ENCODE measurements around the gene ETV1. TPM values are rescaled to one million over a fixed set of nuclear protein-coding genes. Genes with fewer than 3 reads are reported as not detected.

The ETV1 gene
- not detected for total RNA-seq

GRCh38 chr7:13989126-13989948 is at the start of gene ETV1:
ETV1 (minus strand) TSS chr7:13989666; CDS start chr7:13989052, 614 bp downstream.
- Mint-ChIP-seq H3K27ac (no peak within 1 kb of the TSS), H3K9me3 (no peaks in the 10 kb centered on the region), H3K36me3 (no peaks in the 10 kb centered on the region)
- DNase-seq (ENCODE audit: low spot score in 2 of 2) (no peak), ATAC-seq (no peak)

DNA sequence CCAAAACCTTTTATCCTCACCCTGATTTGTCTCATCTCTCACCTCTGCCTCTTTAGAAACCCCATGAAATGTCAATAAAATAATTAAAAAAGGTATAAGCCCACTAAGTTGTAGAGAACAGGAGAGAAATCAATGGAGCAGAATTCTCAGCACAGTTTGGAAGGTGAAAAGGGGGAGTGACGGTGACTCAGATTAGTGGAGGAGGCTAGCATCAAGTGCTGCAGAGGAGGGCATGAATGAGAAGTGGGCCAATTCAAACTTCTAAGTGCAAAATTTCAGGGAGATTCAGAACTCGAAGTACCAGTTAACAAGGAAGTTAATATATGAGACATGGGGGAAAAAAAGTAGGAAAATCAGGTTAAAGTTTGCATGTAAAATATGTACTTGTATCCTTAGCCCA is 34.9 kb upstream of the ETV1 start:
- no peak overlapping the region for H3K27ac Mint-ChIP-seq
- peaks cover 0 to 4% of the 10 kb centered on the region in 2 donors for H3K9me3 Mint-ChIP-seq
- no peaks in the 10 kb centered on the region for H3K36me3 Mint-ChIP-seq
- DNase-seq (ENCODE audit: low spot score in 2 of 2) (no peak), ATAC-seq (no peak)

- ATAC-seq (no peak), DNase-seq (ENCODE audit: low spot score in 2 of 2) (no peak)
- H3K36me3 Mint-ChIP-seq, result no peaks in the 10 kb centered on the region
- peaks cover 0 to 4% of the 10 kb centered on the region in 2 donors for H3K9me3 Mint-ChIP-seq
- H3K27ac Mint-ChIP-seq, result no peak overlapping the region
These were observed 34.4 kb upstream of the ETV1 start for GRCh38 chr7:14023838-14024237.

DNA sequence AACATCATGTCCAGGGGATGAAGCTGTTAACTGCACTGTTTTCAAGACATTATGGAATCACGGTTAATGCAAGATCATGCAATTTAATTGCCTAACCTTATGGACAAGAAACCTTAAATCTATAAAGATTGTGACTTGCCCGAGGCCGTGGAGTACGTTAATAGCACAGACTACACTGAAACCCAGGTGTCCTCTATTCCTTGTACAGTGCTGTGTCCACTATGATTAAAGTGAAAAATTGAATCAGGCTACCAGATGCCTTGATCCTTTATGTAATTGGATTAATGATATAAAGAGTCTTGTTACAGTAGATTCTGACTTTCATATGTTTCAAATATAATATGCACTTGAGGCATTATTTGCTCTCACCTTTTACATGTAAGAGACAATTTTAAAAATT is 33.9 kb upstream of the ETV1 start:
- H3K9me3 Mint-ChIP-seq, result peaks cover 4% of the 10 kb centered on the region in 2 donors

GRCh38 chr7:14021069-14021468 is 31.6 kb upstream of the ETV1 start:
- no peaks in the 10 kb centered on the region for H3K36me3 Mint-ChIP-seq
- H3K27ac Mint-ChIP-seq, result no peak overlapping the region
- no peak for ATAC-seq

More for the DNA sequence above, 33.9 kb upstream of the ETV1 start:
- H3K27ac Mint-ChIP-seq, result no peak overlapping the region
- DNase-seq (ENCODE audit: low spot score in 2 of 2), result no peak
- no peak for ATAC-seq
- H3K36me3 Mint-ChIP-seq, result no peaks in the 10 kb centered on the region

DNA sequence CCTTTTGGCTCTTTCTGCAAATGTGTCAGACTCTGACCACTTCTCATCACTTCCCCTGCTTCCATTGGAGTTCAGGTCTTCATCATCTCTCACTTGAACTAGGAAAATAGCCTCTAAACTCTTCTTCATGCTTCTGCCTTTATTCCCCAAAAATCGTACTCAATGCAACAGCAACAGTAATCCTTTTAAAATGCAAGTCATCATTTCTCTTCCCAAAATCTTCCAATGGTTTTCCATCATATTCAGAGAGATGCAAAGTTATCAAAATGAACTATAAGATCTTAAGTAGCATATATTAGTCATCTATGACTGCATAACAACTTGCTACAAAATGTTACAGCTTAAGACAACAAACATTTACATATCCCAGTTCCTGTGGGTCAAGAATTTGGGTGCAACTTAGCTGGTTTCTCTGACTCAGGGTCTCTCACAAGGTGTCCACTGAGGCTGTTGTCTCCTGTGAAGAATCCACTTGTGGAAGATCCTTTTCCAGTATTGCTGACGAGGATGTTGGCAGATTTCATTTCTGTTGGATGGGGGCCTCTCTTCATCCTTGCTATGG is 31.0 kb upstream of the ETV1 start:
- H3K27ac Mint-ChIP-seq, result no peak overlapping the region
- peaks cover 0 to 4% of the 10 kb centered on the region in 2 donors for H3K9me3 Mint-ChIP-seq
- ATAC-seq (no peak), DNase-seq (ENCODE audit: low spot score in 2 of 2) (no peak)
- H3K36me3 Mint-ChIP-seq, result no peaks in the 10 kb centered on the region

More at GRCh38 chr7:14021069-14021468, 31.6 kb upstream of the ETV1 start:
- H3K9me3 Mint-ChIP-seq, result peaks cover 0 to 4% of the 10 kb centered on the region in 2 donors
- no peak for DNase-seq (ENCODE audit: low spot score in 2 of 2)

GRCh38 chr7:14018751-14019150 is 29.3 kb upstream of the ETV1 start:
- Mint-ChIP-seq H3K9me3 (peaks cover 0 to 4% of the 10 kb centered on the region in 2 donors), H3K27ac (no peak overlapping the region), H3K36me3 (no peaks in the 10 kb centered on the region)
- ATAC-seq, result no peak
- no peak for DNase-seq (ENCODE audit: low spot score in 2 of 2)

DNA sequence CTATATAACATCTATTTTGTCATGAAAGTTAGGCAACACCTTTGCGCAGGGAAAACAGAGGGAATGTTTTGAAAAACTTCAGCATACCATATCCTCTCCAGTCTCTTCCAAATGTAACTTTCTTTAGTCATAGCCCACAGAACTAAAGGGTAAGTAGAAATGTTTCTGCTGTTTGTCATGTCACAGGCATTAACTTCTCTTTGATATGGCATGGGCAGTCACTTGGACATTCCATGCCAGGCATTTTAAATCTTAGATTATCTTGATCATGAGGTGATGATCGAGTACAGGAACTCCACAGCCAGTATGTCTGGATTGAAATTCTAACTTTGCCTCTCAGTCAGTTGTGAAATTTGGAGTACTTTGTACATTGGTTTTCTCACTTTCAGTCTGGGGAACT is 27.5 kb upstream of the ETV1 start:
- no peak for ATAC-seq
- Mint-ChIP-seq H3K27ac (no peak overlapping the region), H3K9me3 (peaks cover 0 to 4% of the 10 kb centered on the region in 2 donors), H3K36me3 (no peaks in the 10 kb centered on the region)
- DNase-seq (ENCODE audit: low spot score in 2 of 2), result no peak

GRCh38 chr7:14013898-14014297 is 24.4 kb upstream of the ETV1 start:
- no peaks in the 10 kb centered on the region for H3K36me3 Mint-ChIP-seq
- no peak overlapping the region for H3K27ac Mint-ChIP-seq
- DNase-seq (ENCODE audit: low spot score in 2 of 2) (no peak), ATAC-seq (no peak)
- peaks cover 0 to 4% of the 10 kb centered on the region in 2 donors for H3K9me3 Mint-ChIP-seq

GRCh38 chr7:14009453-14010418 is 20.3 kb upstream of the ETV1 start:
- DNase-seq (ENCODE audit: low spot score in 2 of 2) (no peak), ATAC-seq (no peak)
- Mint-ChIP-seq H3K9me3 (peaks cover 0 to 5% of the 10 kb centered on the region in 2 donors), H3K27ac (no peak overlapping the region), H3K36me3 (no peaks in the 10 kb centered on the region)

DNA sequence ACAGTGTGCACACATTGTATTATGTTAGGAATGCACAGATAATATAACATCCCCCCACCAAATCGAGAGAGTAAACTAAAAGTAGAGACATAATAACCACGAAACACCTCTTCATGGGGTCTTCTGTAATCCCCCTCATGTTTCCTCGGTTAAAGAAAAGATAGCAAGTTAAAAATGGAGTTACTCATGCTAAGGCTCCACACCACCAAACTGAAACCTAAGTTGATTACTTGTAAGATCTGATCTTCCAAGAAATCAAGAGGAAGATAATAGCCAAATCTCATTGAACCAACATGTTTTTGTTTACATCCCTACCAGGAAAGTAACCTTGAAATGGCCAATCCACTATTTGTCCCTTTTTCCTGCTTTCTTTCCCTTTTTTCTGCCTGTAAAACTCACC is 11.7 kb upstream of the ETV1 start:
- Mint-ChIP-seq H3K9me3 (peaks cover 6 to 11% of the 10 kb centered on the region in 2 donors), H3K27ac (no peak overlapping the region), H3K36me3 (peaks cover 0 to 10% of the 10 kb centered on the region in 2 donors)
- ATAC-seq (no peak), DNase-seq (ENCODE audit: low spot score in 2 of 2) (no peak)

DNA sequence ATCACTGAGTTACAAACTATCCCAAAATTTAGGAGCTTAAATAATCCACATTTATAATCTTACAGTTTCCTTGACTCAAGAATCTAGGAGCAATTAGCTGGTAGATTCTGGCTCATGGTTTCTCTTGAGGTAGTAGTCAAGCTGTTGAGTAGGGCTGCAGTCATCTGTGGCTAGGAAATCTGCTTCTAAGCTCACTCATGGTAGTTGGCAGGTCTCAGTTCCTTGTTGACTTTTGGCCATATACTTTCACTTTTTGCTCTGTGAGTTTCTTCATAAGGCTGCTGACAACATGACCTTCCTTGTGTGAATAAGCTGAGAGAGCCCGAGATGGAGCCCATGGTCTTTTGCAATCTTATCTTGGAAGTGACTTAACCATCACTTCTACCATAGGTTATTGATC is 10.8 kb upstream of the ETV1 start:
- ATAC-seq (no peak), DNase-seq (ENCODE audit: low spot score in 2 of 2) (no peak)
- H3K27ac Mint-ChIP-seq, result no peak overlapping the region
- peaks cover 0 to 10% of the 10 kb centered on the region in 2 donors for H3K36me3 Mint-ChIP-seq
- H3K9me3 Mint-ChIP-seq, result peaks cover 8% of the 10 kb centered on the region in 2 donors

- no peak overlapping the region for H3K27ac Mint-ChIP-seq
- ATAC-seq (no peak), DNase-seq (ENCODE audit: low spot score in 2 of 2) (no peak)
- peaks cover 7 to 8% of the 10 kb centered on the region in 2 donors for H3K9me3 Mint-ChIP-seq
- peaks cover 0 to 10% of the 10 kb centered on the region in 2 donors for H3K36me3 Mint-ChIP-seq
These were observed 9.4 kb upstream of the ETV1 start for GRCh38 chr7:13998866-13999265.

DNA sequence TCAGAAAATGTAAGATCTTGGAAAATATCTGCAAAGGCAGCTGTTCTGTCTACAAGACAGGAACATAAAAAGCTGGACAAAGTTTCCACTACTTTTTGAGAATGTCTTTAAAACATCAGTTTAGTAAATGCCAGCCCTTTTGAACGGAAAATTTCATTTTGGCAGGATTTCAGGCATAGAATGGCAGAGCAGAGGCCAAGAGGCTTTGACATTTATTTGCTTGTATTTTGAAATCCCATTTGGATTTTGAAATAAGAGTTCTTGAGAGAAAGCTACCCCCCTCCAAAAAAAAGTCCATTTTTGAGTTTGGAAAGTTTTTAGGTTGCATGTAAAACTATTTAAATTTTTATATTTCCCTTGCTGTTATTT is 3.1 kb upstream of the ETV1 start:
- peaks cover 7 to 8% of the 10 kb centered on the region in 2 donors for H3K9me3 Mint-ChIP-seq
- ATAC-seq, result no peak
- no peak for DNase-seq (ENCODE audit: low spot score in 2 of 2)
- H3K27ac Mint-ChIP-seq, result no peak overlapping the region
- peaks cover 0 to 10% of the 10 kb centered on the region in 2 donors for H3K36me3 Mint-ChIP-seq

- DNase-seq (ENCODE audit: low spot score in 2 of 2), result no peak
- no peak for ATAC-seq
- no peak overlapping the region for H3K27ac Mint-ChIP-seq
- peaks cover 7 to 8% of the 10 kb centered on the region in 2 donors for H3K9me3 Mint-ChIP-seq
- H3K36me3 Mint-ChIP-seq, result peaks cover 0 to 9% of the 10 kb centered on the region in 2 donors
These were observed 2.5 kb upstream of the ETV1 start for GRCh38 chr7:13991791-13992595.
